WTC11 (cell line): ENCODE measurements around the gene TRNP1. TPM values are rescaled to one million over a fixed set of nuclear protein-coding genes. Genes with fewer than 3 reads are reported as not detected.

Experiments used
- ATAC-seq: fragments of 200-7000 bp; cut with Tn5 transposase; 2 replicates; pipeline ENCODE4 v1.10.0; 2021; ENCODE audit warnings: mild to moderate bottlenecking, moderate library complexity
- CTCF ChIA-PET: fragments of 300-600 bp; sonication (Branson Sonifier 250); formaldehyde crosslinking; loops from one replicate; lab custom pipeline; 2021; ENCODE audit warnings: antibody characterized with exemption; lab: Charles Lee
- POLR2A ChIA-PET: fragments of 350-600 bp; sonication (Branson Sonifier 250); formaldehyde crosslinking; loops from one replicate; lab custom pipeline; 2021; ENCODE audit warnings: antibody characterized with exemption; lab: Charles Lee
- DNase-seq: peaks from one replicate; pipeline ENCODE4 v3.0.0; 2021; ENCODE audit warnings: low spot score
- H3K27ac Mint-ChIP-seq: 2 replicates; pipeline ENCODE4 v1.8.0; 2021; ENCODE audit warnings: mixed read lengths
- H3K27me3 Mint-ChIP-seq: 2 replicates; pipeline ENCODE4 v1.8.0; 2021; ENCODE audit warnings: low read depth, mild to moderate bottlenecking, moderate library complexity, mixed read lengths
- H3K36me3 Mint-ChIP-seq: 2 replicates; pipeline ENCODE4 v1.8.0; 2021; ENCODE audit warnings: mixed read lengths
- H3K4me1 Mint-ChIP-seq: 2 replicates; pipeline ENCODE4 v1.8.0; 2022; ENCODE audit warnings: mixed read lengths
- H3K4me3 Mint-ChIP-seq: 2 replicates; pipeline ENCODE4 v1.8.0; 2021; ENCODE audit warnings: mild to moderate bottlenecking, moderate library complexity, mixed read lengths
- H3K9me3 Mint-ChIP-seq: 2 replicates; pipeline ENCODE4 v1.8.0; 2021; ENCODE audit warnings: mixed read lengths
- ATF1 ChIP-seq: sonication (generic); formaldehyde crosslinking; IDR thresholded peaks from 2 replicates; pipeline ENCODE4 v1.8.1; 2023; ENCODE audit warnings: mild to moderate bottlenecking, moderate library complexity, missing genetic modification reagents
- CREB1 ChIP-seq: sonication (generic); formaldehyde crosslinking; IDR thresholded peaks from 2 replicates; pipeline ENCODE4 v1.8.0; 2023; ENCODE audit warnings: mild to moderate bottlenecking, missing genetic modification reagents
- FOXK1 ChIP-seq: sonication (generic); formaldehyde crosslinking; IDR thresholded peaks from 2 replicates; pipeline ENCODE4 v1.8.0; 2022; ENCODE audit warnings: mild to moderate bottlenecking, moderate library complexity, missing genetic modification reagents
- FOXP1 ChIP-seq: sonication (generic); formaldehyde crosslinking; IDR thresholded peaks from 2 replicates; pipeline ENCODE4 v1.8.0; 2022; ENCODE audit warnings: missing genetic modification reagents, mild to moderate bottlenecking, moderate library complexity, borderline replicate concordance
- GABPB1 ChIP-seq: sonication (generic); formaldehyde crosslinking; IDR thresholded peaks from 2 replicates; pipeline ENCODE4 v1.8.1; 2023; ENCODE audit warnings: mild to moderate bottlenecking, missing genetic modification reagents
- GTF2I ChIP-seq: fragments of 250-450 bp; sonication (Bioruptor Pico); conservative IDR thresholded peaks from 2 replicates; pipeline ENCODE4 v1.4.0; 2021; ENCODE audit warnings: mild to moderate bottlenecking
- HMGA2 ChIP-seq: fragments of 250-450 bp; sonication (Bioruptor Pico); IDR thresholded peaks from 2 replicates; pipeline ENCODE4 v1.4.0; 2021; ENCODE audit warnings: mild to moderate bottlenecking, moderate library complexity
- JUN ChIP-seq: sonication (generic); formaldehyde crosslinking; IDR thresholded peaks from 2 replicates; pipeline ENCODE4 v1.8.0; 2023; ENCODE audit warnings: mild to moderate bottlenecking, missing genetic modification reagents
- NFATC4 ChIP-seq: fragments of 250-450 bp; sonication (Bioruptor Pico); IDR thresholded peaks from 2 replicates; pipeline ENCODE4 v1.9.0; 2021; ENCODE audit warnings: mild to moderate bottlenecking
- SMAD4 ChIP-seq: sonication (generic); formaldehyde crosslinking; IDR thresholded peaks from 2 replicates; pipeline ENCODE4 v1.8.0; 2022; ENCODE audit warnings: mild to moderate bottlenecking, missing genetic modification reagents
- SP1 ChIP-seq: sonication (generic); formaldehyde crosslinking; conservative IDR thresholded peaks from 2 replicates; pipeline ENCODE4 v1.8.1; 2022; ENCODE audit warnings: missing genetic modification reagents
- TCF7 ChIP-seq: sonication (generic); formaldehyde crosslinking; IDR thresholded peaks from 2 replicates; pipeline ENCODE4 v1.8.0; 2022; ENCODE audit warnings: mild to moderate bottlenecking, low read depth, missing genetic modification reagents, moderate library complexity
- TP53 ChIP-seq: sonication (generic); formaldehyde crosslinking; IDR thresholded peaks from 2 replicates; pipeline ENCODE4 v1.8.1; 2023; ENCODE audit warnings: mild to moderate bottlenecking, missing genetic modification reagents
- ZNF219 ChIP-seq: sonication (generic); formaldehyde crosslinking; IDR thresholded peaks from 2 replicates; pipeline ENCODE4 v1.8.0; 2023; ENCODE audit warnings: missing genetic modification reagents, mild to moderate bottlenecking, borderline replicate concordance
- ZNF423 ChIP-seq: fragments of 250-450 bp; sonication (Bioruptor Pico); IDR thresholded peaks from 2 replicates; pipeline ENCODE4 v2.1.2; 2022; ENCODE audit warnings: mild to moderate bottlenecking, moderate library complexity
- total RNA-seq: library from RNA; stranded (reverse); gene quantifications from 3 replicates; pipeline ENCODE4 v1.2.3, GENCODE V29; 2021
- TF ChIP-seq, protein P1 (sequence below): sonication (generic); formaldehyde crosslinking; IDR thresholded peaks from 2 replicates; pipeline ENCODE4 v1.8.1; 2022; ENCODE audit warnings: mild to moderate bottlenecking, missing genetic modification reagents, moderate library complexity, borderline replicate concordance
- TF ChIP-seq, protein P2 (sequence below): fragments of 250-450 bp; sonication (Bioruptor Pico); IDR thresholded peaks from 2 replicates; pipeline ENCODE4 v1.9.0; 2021; ENCODE audit warnings: moderate library complexity, mild to moderate bottlenecking, inconsistent platforms, borderline replicate concordance
- TF ChIP-seq, protein P3 (sequence below): sonication (generic); formaldehyde crosslinking; IDR thresholded peaks from 2 replicates; pipeline ENCODE4 v1.8.0; 2023; ENCODE audit warnings: missing genetic modification reagents
- TF ChIP-seq, protein P4 (sequence below): fragments of 250-450 bp; sonication (Bioruptor Pico); IDR thresholded peaks from 2 replicates; pipeline ENCODE4 v2.1.2; 2022; ENCODE audit warnings: mild to moderate bottlenecking, moderate library complexity
- TF ChIP-seq, protein P5 (sequence below): fragments of 250-450 bp; sonication (Bioruptor Pico); IDR thresholded peaks from 2 replicates; pipeline ENCODE4 v1.9.0; 2021; ENCODE audit warnings: mild to moderate bottlenecking

TRNP1 gene
- total RNA-seq, 1 experiment from 2014 or later = 37.6 TPM

DNA sequence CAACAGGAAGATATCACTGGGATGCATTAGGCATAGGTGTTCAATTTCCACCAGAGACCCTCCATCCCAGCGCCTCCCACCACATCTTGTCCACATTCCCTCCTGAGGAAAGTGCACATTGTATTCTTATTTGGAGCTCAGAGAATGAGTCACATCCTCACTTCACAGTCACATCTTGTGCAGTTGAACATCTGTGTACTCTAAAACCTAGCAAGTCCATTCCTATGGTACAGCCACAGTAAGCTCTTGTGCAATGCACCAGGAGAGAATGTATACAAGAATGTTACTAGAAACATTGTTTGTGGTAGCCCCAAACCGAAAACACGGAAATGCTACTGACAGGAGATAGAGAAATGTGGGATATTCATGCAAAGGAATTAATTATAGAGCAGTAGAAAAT is 31.7 kb upstream of the TRNP1 start:
- H3K36me3 Mint-ChIP-seq = peaks cover 4% of the 10 kb centered on the region
- no peak overlapping the region for H3K27ac Mint-ChIP-seq
- H3K9me3 Mint-ChIP-seq = no peaks in the 10 kb centered on the region
- ATAC-seq (no peak), DNase-seq (no peak)
- no peaks in the 10 kb centered on the region; the same call in 1 of the 2 replicates for H3K27me3 Mint-ChIP-seq
- CTCF ChIA-PET = interaction anchor here (3.6 kb wide), 1 partner anchor 35 kb away, joined by 34 read pairs; no protein-coding TSS in a partner anchor
- H3K4me3 Mint-ChIP-seq = no peak overlapping the region
- peaks cover 20% of the 10 kb centered on the region for H3K4me1 Mint-ChIP-seq
- POLR2A ChIA-PET = no interaction called here
- no peak for TF ChIP-seq SMAD4 (CRISPR knock-in tag)
- TF ChIP-seq GTF2I (CRISPR knock-in tag) = no peak
- TF ChIP-seq ZNF219 = no peak
- no peak for TF ChIP-seq TCF7 (CRISPR knock-in tag)
- TF ChIP-seq GABPB1 (CRISPR knock-in tag) = peak; percentile 37; the same call in 1 of the 2 replicates
- TF ChIP-seq NFATC4 (CRISPR knock-in tag) = no peak

DNA sequence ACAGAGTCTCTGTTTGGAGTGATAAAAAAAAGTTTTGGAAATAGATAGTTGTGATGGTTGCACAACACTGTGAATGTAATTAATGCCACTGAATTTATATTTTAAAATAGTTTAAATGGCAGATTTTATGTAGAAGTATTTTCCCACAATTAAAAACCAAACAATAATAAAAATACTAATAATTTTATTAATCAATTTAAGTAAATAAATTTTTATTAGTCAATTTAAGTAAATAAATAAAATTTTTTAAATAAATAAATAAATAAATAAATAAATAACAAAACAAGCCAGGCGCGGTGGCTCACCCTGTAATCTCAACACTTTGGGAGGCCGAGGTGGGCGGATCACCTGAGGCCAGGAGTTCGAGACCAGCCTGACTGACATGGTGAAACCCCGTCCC is 28.3 kb upstream of the TRNP1 start:
- CTCF ChIA-PET = interaction anchor here (5.1 kb wide), 1 partner anchor 79 kb away, joined by 55 read pairs; no protein-coding TSS in a partner anchor
- ATAC-seq (no peak), DNase-seq (no peak)
- Mint-ChIP-seq H3K27ac (no peak overlapping the region), H3K4me1 (peaks cover 18% of the 10 kb centered on the region), H3K27me3 (peaks cover 5% of the 10 kb centered on the region), H3K9me3 (no peaks in the 10 kb centered on the region), H3K4me3 (no peak overlapping the region), H3K36me3 (no peaks in the 10 kb centered on the region)
- peak; percentile 98 for TF ChIP-seq HMGA2
- no peak for TF ChIP-seq JUN (CRISPR knock-in tag)
- TF ChIP-seq, protein P1, sequence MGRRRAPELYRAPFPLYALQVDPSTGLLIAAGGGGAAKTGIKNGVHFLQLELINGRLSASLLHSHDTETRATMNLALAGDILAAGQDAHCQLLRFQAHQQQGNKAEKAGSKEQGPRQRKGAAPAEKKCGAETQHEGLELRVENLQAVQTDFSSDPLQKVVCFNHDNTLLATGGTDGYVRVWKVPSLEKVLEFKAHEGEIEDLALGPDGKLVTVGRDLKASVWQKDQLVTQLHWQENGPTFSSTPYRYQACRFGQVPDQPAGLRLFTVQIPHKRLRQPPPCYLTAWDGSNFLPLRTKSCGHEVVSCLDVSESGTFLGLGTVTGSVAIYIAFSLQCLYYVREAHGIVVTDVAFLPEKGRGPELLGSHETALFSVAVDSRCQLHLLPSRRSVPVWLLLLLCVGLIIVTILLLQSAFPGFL (CRISPR knock-in tag) = no peak
- no peak for TF ChIP-seq SP1 (CRISPR knock-in tag)
- no peak for TF ChIP-seq FOXK1
- TF ChIP-seq, protein P2, sequence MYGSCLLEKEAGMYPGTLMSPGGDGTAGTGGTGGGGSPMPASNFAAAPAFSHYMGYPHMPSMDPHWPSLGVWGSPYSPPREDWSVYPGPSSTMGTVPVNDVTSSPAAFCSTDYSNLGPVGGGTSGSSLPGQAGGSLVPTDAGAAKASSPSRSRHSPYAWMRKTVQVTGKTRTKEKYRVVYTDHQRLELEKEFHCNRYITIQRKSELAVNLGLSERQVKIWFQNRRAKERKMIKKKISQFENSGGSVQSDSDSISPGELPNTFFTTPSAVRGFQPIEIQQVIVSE = no peak
- POLR2A ChIA-PET = no interaction called here

DNA sequence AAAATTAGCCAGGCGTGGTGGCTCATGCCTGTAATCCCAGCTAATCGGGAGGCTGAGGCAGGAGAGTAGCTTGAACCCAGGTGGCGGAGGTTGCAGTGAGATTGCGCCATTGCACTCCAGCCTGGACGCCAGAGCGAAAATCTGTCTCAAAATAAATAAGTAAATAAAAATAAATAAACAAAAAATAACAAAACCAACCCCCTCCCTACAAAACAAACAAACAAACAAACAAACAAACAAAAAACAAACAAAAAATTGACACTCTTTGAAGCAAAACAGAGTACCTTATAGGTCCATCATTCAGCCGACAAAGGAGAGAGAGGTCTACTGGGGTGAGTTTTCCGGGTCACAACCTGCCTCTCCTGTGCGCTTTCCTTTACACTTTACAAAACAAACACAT is 27.9 kb upstream of the TRNP1 start:
- ChIA-PET POLR2A (no interaction called here), CTCF (interaction anchor here (0.6 to 5.5 kb wide), 7 partner anchors 28 to 342 kb away, joined by 3 to 73 read pairs (median 31); partner anchors contain the start of gene TRNP1)
- H3K27me3 Mint-ChIP-seq = peaks cover 5% of the 10 kb centered on the region
- H3K27ac Mint-ChIP-seq = no peak overlapping the region
- H3K4me3 Mint-ChIP-seq = no peak overlapping the region
- DNase-seq (no peak), ATAC-seq (no peak)
- TF ChIP-seq, protein P3, sequence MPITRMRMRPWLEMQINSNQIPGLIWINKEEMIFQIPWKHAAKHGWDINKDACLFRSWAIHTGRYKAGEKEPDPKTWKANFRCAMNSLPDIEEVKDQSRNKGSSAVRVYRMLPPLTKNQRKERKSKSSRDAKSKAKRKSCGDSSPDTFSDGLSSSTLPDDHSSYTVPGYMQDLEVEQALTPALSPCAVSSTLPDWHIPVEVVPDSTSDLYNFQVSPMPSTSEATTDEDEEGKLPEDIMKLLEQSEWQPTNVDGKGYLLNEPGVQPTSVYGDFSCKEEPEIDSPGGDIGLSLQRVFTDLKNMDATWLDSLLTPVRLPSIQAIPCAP (CRISPR knock-in tag) = no peak
- TF ChIP-seq TP53 (CRISPR knock-in tag) (no peak), ATF1 (CRISPR knock-in tag) (no peak), FOXP1 (no peak), CREB1 (CRISPR knock-in tag) (no peak), ZNF423 (CRISPR knock-in tag) (no peak)
- TF ChIP-seq, protein P4, sequence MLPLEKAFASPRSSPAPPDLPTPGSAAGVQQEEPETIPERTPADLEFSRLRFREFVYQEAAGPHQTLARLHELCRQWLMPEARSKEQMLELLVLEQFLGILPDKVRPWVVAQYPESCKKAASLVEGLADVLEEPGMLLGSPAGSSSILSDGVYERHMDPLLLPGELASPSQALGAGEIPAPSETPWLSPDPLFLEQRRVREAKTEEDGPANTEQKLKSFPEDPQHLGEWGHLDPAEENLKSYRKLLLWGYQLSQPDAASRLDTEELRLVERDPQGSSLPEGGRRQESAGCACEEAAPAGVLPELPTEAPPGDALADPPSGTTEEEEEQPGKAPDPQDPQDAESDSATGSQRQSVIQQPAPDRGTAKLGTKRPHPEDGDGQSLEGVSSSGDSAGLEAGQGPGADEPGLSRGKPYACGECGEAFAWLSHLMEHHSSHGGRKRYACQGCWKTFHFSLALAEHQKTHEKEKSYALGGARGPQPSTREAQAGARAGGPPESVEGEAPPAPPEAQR (CRISPR knock-in tag) = no peak
- TF ChIP-seq, protein P5, sequence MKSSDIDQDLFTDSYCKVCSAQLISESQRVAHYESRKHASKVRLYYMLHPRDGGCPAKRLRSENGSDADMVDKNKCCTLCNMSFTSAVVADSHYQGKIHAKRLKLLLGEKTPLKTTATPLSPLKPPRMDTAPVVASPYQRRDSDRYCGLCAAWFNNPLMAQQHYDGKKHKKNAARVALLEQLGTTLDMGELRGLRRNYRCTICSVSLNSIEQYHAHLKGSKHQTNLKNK = no peak
- no peaks in the 10 kb centered on the region for H3K9me3 Mint-ChIP-seq
- no peaks in the 10 kb centered on the region for H3K36me3 Mint-ChIP-seq
- peaks cover 17% of the 10 kb centered on the region for H3K4me1 Mint-ChIP-seq
